AG04450 (cell line): ENCODE measurements around the gene ERC1. TPM values are rescaled to one million over a fixed set of nuclear protein-coding genes. Genes with fewer than 3 reads are reported as not detected.

ENCODE experiments used
- CTCF ChIA-PET: fragments of 300-600, 350-600 bp; formaldehyde crosslinking; extraction: SDS; loops from one replicate; lab custom pipeline; 2022; ENCODE audit warnings: antibody characterized with exemption, inconsistent platforms; lab: Charles Lee
- POLR2A ChIA-PET: fragments of 350-600 bp; formaldehyde crosslinking; extraction: SDS; loops from one replicate; lab custom pipeline; 2021; ENCODE audit warnings: antibody characterized with exemption, inconsistent platforms; lab: Yijun Ruan, JAX
- DNase-seq: peaks from one replicate; pipeline ENCODE4 v3.0.0-alpha.2; 2011; ENCODE audit warnings: low read depth, low spot score
- H3K27ac ChIP-seq: one replicate; pipeline ENCODE4 v1.5.1; 2012; ENCODE audit warnings: low read depth, low read length, control low read depth
- H3K27me3 ChIP-seq: one replicate; pipeline ENCODE4 v1.6.0; 2012; ENCODE audit warnings: low read length; ENCODE audit not compliant: control insufficient read depth, insufficient read depth
- H3K4me3 ChIP-seq: 2 replicates; pipeline ENCODE4 v1.5.1; 2011; ENCODE audit warnings: mild to moderate bottlenecking, low read depth, low read length, control low read depth
- H3K9me3 ChIP-seq: 2 replicates; pipeline ENCODE4 v1.5.1; 2012; ENCODE audit warnings: low read length; ENCODE audit not compliant: control insufficient read depth, insufficient read depth
- polyA plus RNA-seq: library from polyadenylated mRNA; depleted of rRNA; stranded (reverse); fragments of >200 nt; gene quantifications from 2 replicates; pipeline ENCODE4 v1.2.3, GENCODE V29; 2011
- TF ChIP-seq, protein P1 (sequence below): IDR thresholded peaks from 2 replicates; pipeline ENCODE4 v1.5.1; 2011; ENCODE audit warnings: low read depth, low read length, control low read depth, inconsistent platforms

Gene ERC1
- polyA plus RNA-seq, 1 experiment = 28.6 TPM

DNA sequence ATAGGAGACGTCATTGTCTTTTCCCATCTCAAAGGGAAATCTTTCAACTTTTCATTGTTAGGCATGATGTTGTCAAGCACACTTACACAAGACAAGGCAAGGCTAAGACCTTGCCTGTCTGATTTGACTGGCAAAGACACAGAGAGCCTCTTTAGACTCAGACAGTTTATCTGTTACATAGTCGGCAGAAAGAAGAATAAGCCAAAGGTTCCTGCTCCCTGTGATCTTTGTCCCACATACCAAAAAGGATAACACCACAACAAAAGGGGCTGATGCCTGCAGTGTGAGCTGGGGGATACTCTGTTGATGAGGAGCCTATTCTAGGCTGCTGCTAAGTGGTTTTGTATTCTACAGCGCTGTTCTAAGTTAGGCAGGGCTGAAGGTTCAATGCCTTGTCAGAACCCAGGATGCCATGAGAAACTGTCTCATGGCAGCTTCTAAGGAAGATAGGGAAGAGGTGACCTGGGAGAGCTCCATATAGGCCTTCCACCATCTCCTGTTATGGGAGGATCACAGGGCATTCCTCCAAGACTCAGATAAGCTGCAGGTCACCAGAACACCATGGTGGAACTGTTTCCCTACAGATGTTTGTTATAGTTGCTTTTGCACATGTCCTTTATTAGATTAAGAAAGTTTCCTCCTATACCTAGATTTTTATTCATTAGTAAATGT, 12.7 kb downstream of the ERC1 start:
- Histone ChIP-seq H3K4me3 (no peak overlapping the region), H3K27me3 (no peaks in the 10 kb centered on the region), H3K27ac (no peak overlapping the region), H3K9me3 (no peaks in the 10 kb centered on the region)
- TF ChIP-seq, protein P1, sequence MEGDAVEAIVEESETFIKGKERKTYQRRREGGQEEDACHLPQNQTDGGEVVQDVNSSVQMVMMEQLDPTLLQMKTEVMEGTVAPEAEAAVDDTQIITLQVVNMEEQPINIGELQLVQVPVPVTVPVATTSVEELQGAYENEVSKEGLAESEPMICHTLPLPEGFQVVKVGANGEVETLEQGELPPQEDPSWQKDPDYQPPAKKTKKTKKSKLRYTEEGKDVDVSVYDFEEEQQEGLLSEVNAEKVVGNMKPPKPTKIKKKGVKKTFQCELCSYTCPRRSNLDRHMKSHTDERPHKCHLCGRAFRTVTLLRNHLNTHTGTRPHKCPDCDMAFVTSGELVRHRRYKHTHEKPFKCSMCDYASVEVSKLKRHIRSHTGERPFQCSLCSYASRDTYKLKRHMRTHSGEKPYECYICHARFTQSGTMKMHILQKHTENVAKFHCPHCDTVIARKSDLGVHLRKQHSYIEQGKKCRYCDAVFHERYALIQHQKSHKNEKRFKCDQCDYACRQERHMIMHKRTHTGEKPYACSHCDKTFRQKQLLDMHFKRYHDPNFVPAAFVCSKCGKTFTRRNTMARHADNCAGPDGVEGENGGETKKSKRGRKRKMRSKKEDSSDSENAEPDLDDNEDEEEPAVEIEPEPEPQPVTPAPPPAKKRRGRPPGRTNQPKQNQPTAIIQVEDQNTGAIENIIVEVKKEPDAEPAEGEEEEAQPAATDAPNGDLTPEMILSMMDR = no peak
- POLR2A ChIA-PET = no interaction called here
- DNase-seq = no peak
- CTCF ChIA-PET = no interaction called here

DNA sequence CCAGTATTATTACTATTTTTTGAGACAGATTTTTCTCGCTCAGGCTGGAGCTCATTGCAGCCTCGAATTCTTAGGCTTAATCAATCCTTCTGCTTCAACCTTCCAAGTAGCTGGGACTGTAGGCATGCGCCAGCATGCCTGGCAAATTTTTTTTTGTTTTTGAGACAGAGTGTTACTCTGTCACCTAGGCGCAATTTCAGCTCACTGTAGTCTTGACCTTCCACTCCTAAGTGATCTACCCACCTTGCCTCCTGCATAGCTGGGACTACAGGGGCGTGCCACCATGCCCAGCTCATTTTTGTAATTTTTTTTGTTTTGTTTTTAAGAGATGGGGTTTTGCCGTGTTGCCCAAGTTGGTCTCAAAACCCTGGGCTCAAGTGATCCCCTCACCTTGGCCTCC, 15.2 kb downstream of the ERC1 start:
- no peaks in the 10 kb centered on the region for H3K9me3 ChIP-seq
- ChIA-PET POLR2A (no interaction called here), CTCF (no interaction called here)
- TF ChIP-seq, protein P1 = no peak
- H3K27me3 ChIP-seq = no peaks in the 10 kb centered on the region
- no peak overlapping the region for H3K4me3 ChIP-seq
- DNase-seq = no peak
- no peak overlapping the region for H3K27ac ChIP-seq

DNA sequence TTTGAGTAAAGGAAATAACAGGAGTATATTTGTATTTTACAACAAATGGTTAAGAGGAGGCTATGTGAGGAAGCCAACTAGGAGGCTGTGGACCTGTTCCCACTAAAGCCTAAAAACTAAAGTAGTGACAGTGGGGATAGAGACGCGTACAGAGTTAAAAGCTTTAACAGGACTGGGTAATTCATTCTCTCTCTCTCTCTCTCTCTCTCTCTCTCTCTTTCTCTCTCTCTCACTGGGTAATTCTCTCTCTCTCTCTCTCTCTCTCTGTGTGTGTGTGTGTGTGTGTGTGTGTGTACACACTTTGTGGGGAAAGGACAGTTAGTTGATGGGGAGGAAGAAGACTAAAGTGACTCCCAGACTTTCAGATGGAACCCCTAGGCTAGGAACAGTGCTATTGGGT, 16.3 kb downstream of the ERC1 start:
- Histone ChIP-seq H3K27ac (no peak overlapping the region), H3K4me3 (no peak overlapping the region), H3K27me3 (no peaks in the 10 kb centered on the region), H3K9me3 (no peaks in the 10 kb centered on the region)
- DNase-seq = no peak
- CTCF ChIA-PET = no interaction called here
- POLR2A ChIA-PET = no interaction called here
- TF ChIP-seq, protein P1 = no peak

DNA sequence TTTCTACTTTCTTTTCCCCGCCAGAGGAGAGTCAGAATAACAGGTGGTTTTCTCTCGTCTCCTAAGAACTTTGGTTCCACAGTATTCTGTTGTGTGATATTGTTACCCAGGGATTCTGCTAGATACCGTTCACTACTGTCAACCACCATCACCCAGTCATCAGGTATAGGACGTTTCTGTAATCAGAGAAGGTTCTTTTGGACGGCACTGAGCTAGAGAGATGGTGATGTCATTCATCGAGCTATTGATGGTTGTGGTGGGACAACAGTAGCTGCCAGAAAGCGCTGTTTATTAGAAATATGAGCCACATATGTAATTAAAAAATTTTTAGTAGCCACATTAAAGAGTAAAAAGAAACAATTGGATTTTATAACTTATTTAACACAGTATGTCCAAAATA, 17.0 kb downstream of the ERC1 start:
- Histone ChIP-seq H3K27ac (no peak overlapping the region), H3K4me3 (no peak overlapping the region), H3K9me3 (no peaks in the 10 kb centered on the region), H3K27me3 (no peaks in the 10 kb centered on the region)
- TF ChIP-seq, protein P1 = no peak
- CTCF ChIA-PET = no interaction called here
- POLR2A ChIA-PET = no interaction called here
- DNase-seq = no peak

DNA sequence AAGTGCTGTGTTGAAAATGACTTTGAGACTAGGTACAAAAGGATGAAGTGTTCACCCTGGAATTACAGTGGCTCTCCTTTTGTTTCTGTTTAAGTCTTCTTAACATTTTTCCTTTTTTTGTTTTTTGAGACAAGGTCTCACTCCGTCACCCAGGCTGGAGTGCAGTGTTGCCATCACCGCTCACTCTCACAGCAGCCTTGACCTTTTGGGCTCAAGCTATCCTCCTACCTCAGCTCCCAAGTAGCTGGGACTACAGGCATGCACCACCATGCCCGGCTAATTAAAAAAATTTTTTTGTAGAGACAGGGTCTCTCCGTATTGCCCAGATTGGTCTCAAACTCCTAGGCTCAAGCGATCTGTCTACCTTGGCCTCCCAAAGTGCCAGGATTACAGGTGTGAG, 20.1 kb downstream of the ERC1 start:
- no peak for DNase-seq
- TF ChIP-seq, protein P1 = no peak
- POLR2A ChIA-PET = no interaction called here
- H3K27me3 ChIP-seq = no peaks in the 10 kb centered on the region
- H3K27ac ChIP-seq = no peak overlapping the region
- H3K4me3 ChIP-seq = no peak overlapping the region
- CTCF ChIA-PET = no interaction called here
- H3K9me3 ChIP-seq = no peaks in the 10 kb centered on the region
